MM.1S (cell line): Measurements from ENCODE around the gene NAALADL2.
A peak's percentile ranks its signal among the peaks of the same experiment; 100 is the strongest.

Experiments used
- DNase-seq: peaks from one replicate; pipeline ENCODE4 v3.0.0-alpha.2; 2015
- H2AFZ ChIP-seq: fragments of 300-600 bp; sonication (generic); 2 replicates; pipeline ENCODE4 v1.6.0; 2016; ENCODE audit warnings: antibody characterized with exemption, low read length
- H3F3A ChIP-seq: fragments of 300-600 bp; sonication (generic); 2 replicates; pipeline ENCODE4 v1.6.1; 2016; ENCODE audit warnings: mild to moderate bottlenecking, antibody characterized with exemption, low read length, moderate library complexity, mixed read lengths; ENCODE audit not compliant: insufficient read depth
- H3K27ac ChIP-seq: fragments of 300-600 bp; sonication (generic); 2 replicates; pipeline ENCODE4 v1.5.1; 2016; ENCODE audit warnings: mild to moderate bottlenecking, low read length
- H3K27me3 ChIP-seq: fragments of 300-600 bp; sonication (generic); replicated peaks from 2 replicates; pipeline ENCODE4 v1.6.0; 2016; ENCODE audit warnings: low read length; ENCODE audit not compliant: insufficient read depth
- H3K36me3 ChIP-seq: fragments of 300-600 bp; sonication (generic); replicated peaks from 2 replicates; pipeline ENCODE4 v1.6.1; 2016; ENCODE audit warnings: mild to moderate bottlenecking, low read length, mixed read lengths; ENCODE audit not compliant: insufficient read depth
- H3K4me1 ChIP-seq: fragments of 300-600 bp; sonication (generic); 2 replicates; pipeline ENCODE4 v1.6.1; 2016; ENCODE audit warnings: low read length, mixed read lengths
- H3K4me2 ChIP-seq: fragments of 300-600 bp; sonication (generic); 2 replicates; pipeline ENCODE4 v1.6.0; 2016; ENCODE audit warnings: low read depth, low read length
- H3K4me3 ChIP-seq: fragments of 300-600 bp; sonication (generic); 2 replicates; pipeline ENCODE4 v1.5.1; 2016; ENCODE audit warnings: low read length, mixed read lengths
- H3K79me2 ChIP-seq: fragments of 300-600 bp; sonication (generic); 2 replicates; pipeline ENCODE4 v1.6.1; 2016; ENCODE audit warnings: mixed run types, low read length, mixed read lengths
- H3K9ac ChIP-seq: fragments of 300-600 bp; sonication (generic); 2 replicates; pipeline ENCODE4 v1.6.1; 2016; ENCODE audit warnings: low read length, mixed read lengths
- H3K9me2 ChIP-seq: fragments of 300-600 bp; sonication (generic); replicated peaks from 2 replicates; pipeline ENCODE4 v1.6.1; 2016; ENCODE audit warnings: mild to moderate bottlenecking, low read length, mixed read lengths; ENCODE audit not compliant: insufficient read depth
- H3K9me3 ChIP-seq: fragments of 300-600 bp; sonication (generic); replicated peaks from 2 replicates; pipeline ENCODE4 v1.6.1; 2016; ENCODE audit warnings: mild to moderate bottlenecking, low read length, mixed read lengths; ENCODE audit not compliant: insufficient read depth
- H4K20me1 ChIP-seq: fragments of 300-600 bp; sonication (generic); 2 replicates; pipeline ENCODE4 v1.6.1; 2016; ENCODE audit warnings: mild to moderate bottlenecking, low read length, moderate library complexity, mixed read lengths; ENCODE audit not compliant: insufficient read depth
- EZH2 ChIP-seq: fragments of 300-600 bp; sonication (generic); optimal IDR thresholded peaks from 2 replicates; pipeline ENCODE3; 2017; ENCODE audit warnings: low read depth, mild to moderate bottlenecking, antibody characterized with exemption, low read length, mixed read lengths
- EZH2phosphoT487 ChIP-seq: fragments of 300-600 bp; sonication (generic); IDR thresholded peaks from 2 replicates; pipeline ENCODE4 v1.6.1; 2018; ENCODE audit warnings: antibody characterized with exemption, low read length
- TF ChIP-seq, protein P1 (sequence below): fragments of 300-600 bp; sonication (generic); IDR thresholded peaks from 2 replicates; pipeline ENCODE4 v1.5.1; 2016; ENCODE audit warnings: antibody characterized with exemption, low read length, mixed read lengths

The NAALADL2 gene

DNA sequence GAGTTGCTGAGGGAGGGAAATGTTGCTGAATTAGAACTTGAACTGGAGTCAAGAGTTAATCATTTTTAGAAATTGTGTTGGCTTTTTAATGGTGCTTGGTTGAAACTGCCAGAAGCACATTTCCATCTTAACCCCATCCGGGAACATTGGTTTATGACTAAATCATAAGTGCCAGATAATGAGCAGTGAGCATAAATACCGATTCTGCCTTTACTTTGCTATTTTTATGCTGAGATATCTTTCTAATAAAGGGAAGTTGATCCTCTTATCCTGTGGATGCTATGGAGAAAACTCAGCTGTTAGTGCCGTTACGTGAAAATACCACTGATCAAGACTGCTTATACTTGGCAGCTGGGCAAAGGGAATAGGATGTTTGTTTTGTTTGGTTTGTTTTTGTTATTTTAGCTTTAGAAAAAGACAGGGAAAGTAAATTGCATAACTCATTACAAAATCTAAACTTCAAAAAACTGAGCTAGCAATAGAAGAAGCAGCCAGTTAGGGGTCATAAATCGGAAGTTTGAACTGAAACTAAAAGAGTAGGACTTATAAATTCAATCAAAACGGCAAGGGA, 813.1 kb downstream of the NAALADL2 start:
- H3K9ac ChIP-seq = no peak overlapping the region
- H4K20me1 ChIP-seq = no peaks in the 10 kb centered on the region
- TF ChIP-seq EZH2 = no peak
- TF ChIP-seq, protein P1, sequence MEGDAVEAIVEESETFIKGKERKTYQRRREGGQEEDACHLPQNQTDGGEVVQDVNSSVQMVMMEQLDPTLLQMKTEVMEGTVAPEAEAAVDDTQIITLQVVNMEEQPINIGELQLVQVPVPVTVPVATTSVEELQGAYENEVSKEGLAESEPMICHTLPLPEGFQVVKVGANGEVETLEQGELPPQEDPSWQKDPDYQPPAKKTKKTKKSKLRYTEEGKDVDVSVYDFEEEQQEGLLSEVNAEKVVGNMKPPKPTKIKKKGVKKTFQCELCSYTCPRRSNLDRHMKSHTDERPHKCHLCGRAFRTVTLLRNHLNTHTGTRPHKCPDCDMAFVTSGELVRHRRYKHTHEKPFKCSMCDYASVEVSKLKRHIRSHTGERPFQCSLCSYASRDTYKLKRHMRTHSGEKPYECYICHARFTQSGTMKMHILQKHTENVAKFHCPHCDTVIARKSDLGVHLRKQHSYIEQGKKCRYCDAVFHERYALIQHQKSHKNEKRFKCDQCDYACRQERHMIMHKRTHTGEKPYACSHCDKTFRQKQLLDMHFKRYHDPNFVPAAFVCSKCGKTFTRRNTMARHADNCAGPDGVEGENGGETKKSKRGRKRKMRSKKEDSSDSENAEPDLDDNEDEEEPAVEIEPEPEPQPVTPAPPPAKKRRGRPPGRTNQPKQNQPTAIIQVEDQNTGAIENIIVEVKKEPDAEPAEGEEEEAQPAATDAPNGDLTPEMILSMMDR = no peak
- no peak for TF ChIP-seq EZH2phosphoT487
- H3F3A ChIP-seq = no peaks in the 10 kb centered on the region
- DNase-seq = no peak
- no peak overlapping the region for H3K27ac ChIP-seq
- H3K9me3 ChIP-seq = no peaks in the 10 kb centered on the region
- no peak overlapping the region for H3K4me3 ChIP-seq
- H3K9me2 ChIP-seq = no peaks in the 10 kb centered on the region
- H3K4me2 ChIP-seq = no peak overlapping the region
- H3K79me2 ChIP-seq = no peaks in the 10 kb centered on the region
- no peaks in the 10 kb centered on the region for H3K27me3 ChIP-seq
- no peak overlapping the region for H2AFZ ChIP-seq
- no peaks in the 10 kb centered on the region for H3K4me1 ChIP-seq
- no peaks in the 10 kb centered on the region for H3K36me3 ChIP-seq

DNA sequence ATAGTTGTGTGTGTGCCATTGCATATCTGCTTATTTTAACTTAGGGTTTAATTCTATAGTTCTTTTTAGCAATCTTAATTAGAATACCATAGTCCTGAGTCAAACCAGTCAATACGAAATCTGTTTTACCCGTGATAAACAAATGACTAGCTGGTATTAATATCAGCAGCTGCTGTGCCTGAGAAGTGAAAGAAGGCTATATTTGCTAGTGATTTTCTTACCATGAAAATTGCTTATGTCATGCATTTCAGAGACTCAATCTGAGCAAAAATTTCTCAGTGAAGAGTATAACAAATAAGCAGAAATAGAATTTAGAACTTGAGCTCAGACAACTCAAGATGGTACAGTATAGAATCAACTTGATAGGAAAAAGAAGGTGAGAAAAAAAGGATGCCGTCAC, 820.4 kb downstream of the NAALADL2 start:
- peak; percentile 88 for DNase-seq

DNA sequence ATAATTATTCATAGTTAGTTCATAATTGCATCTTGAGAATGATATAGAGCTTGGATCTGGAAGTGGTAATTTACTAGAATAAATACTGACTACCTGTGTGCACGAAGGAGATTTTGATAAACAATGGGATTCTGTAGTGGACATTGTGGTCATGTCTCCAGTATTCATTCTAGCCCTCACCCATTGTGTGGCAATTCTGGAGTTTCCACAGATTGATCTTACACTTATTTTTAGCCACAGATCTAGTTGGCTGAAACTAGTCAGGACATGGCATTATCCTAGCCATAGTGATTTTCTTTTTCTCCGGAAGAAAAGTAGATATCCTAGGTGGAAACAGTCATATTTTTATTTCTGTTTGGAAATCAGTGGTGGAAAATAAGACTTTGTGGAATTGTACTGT, 833.1 kb downstream of the NAALADL2 start:
- Histone ChIP-seq H3K9ac (no peak overlapping the region), H3K9me3 (no peaks in the 10 kb centered on the region), H3K79me2 (no peaks in the 10 kb centered on the region), H4K20me1 (no peaks in the 10 kb centered on the region), H3K4me1 (no peaks in the 10 kb centered on the region), H3K27ac (no peak overlapping the region), H3F3A (no peaks in the 10 kb centered on the region), H3K27me3 (no peaks in the 10 kb centered on the region), H2AFZ (no peak overlapping the region), H3K36me3 (no peaks in the 10 kb centered on the region), H3K4me3 (no peak overlapping the region), H3K4me2 (peak overlapping the region; percentile 3; the same call in 1 of the 2 replicates), H3K9me2 (no peaks in the 10 kb centered on the region)
- DNase-seq = no peak
- TF ChIP-seq, protein P1 = no peak
- TF ChIP-seq EZH2phosphoT487 (no peak), EZH2 (no peak)

More for the DNA sequence above, 820.4 kb downstream of the NAALADL2 start:
- Histone ChIP-seq H3K9me3 (no peaks in the 10 kb centered on the region), H3K9ac (no peak overlapping the region), H3K79me2 (no peaks in the 10 kb centered on the region), H4K20me1 (no peaks in the 10 kb centered on the region), H3K4me2 (peak overlapping the region; percentile 23), H3K27me3 (no peaks in the 10 kb centered on the region), H3K4me1 (peaks cover 10% of the 10 kb centered on the region), H3K27ac (peak overlapping the region; percentile 38; the same call in 1 of the 2 replicates), H3K36me3 (no peaks in the 10 kb centered on the region), H3K9me2 (no peaks in the 10 kb centered on the region), H3F3A (no peaks in the 10 kb centered on the region; the same call in 1 of the 2 replicates), H2AFZ (peak overlapping the region; percentile 29; the same call in 1 of the 2 replicates), H3K4me3 (no peak overlapping the region)
- no peak for TF ChIP-seq EZH2phosphoT487
- TF ChIP-seq, protein P1 = no peak
- no peak for TF ChIP-seq EZH2
